Suprapubic skin (tissue), 4 donors: ENCODE measurements around the gene CNTN4.

Experiments
- CTCF ChIP-seq, 2 donors: fragments of 200-600 bp in 1 of 2; fragments of 450-650 bp in 1 of 2; sonication (generic) in 1 of 2; IDR thresholded peaks; one replicate each; pipeline ENCODE4 v1.5.1; 2016 to 2019; ENCODE audit warnings: antibody characterized with exemption in 2 of 2, mild to moderate bottlenecking in 1 of 2, moderate library complexity in 1 of 2
- EP300 ChIP-seq: sonication (generic); formaldehyde crosslinking; IDR thresholded peaks from one replicate; pipeline ENCODE4 v1.6.1; 2017; ENCODE audit warnings: antibody characterized with exemption
- POLR2AphosphoS5 ChIP-seq, 3 donors: sonication (generic); formaldehyde crosslinking; IDR thresholded peaks; one replicate each; pipeline ENCODE4 v1.6.1; 2017; ENCODE audit warnings: antibody characterized with exemption in 3 of 3

- TF ChIP-seq CTCF (IDR thresholded peaks at IDR 0.05) (no peak), EP300 (no peak), POLR2AphosphoS5 (IDR thresholded peaks at IDR 0.05) (no peak)
Observed at GRCh38 chr3:2741516-2741915, 642.9 kb downstream of the CNTN4 start.
